Osteoblast (primary cell): Measurements from ENCODE around the gene CCL14. TPM values are rescaled to one million over a fixed set of nuclear protein-coding genes. Genes with fewer than 3 reads are reported as not detected.

Source experiments
- DNase-seq: peaks from one replicate; pipeline ENCODE4 v3.0.0; 2011; ENCODE audit warnings: low spot score, mixed read lengths; ENCODE audit not compliant: insufficient read length; ENCODE audit errors: missing footprints
- H2AFZ ChIP-seq: 2 replicates; pipeline ENCODE4 v1.6.0; 2011; ENCODE audit warnings: mild to moderate bottlenecking, low read length
- H3K27ac ChIP-seq: 2 replicates; pipeline ENCODE4 v1.5.1; 2011; ENCODE audit warnings: mild to moderate bottlenecking, low read depth, low read length, moderate library complexity
- H3K27me3 ChIP-seq: 2 replicates; pipeline ENCODE4 v1.6.0; 2012; ENCODE audit warnings: mild to moderate bottlenecking, control low read depth, inconsistent platforms, low read length, moderate library complexity; ENCODE audit not compliant: insufficient read depth
- H3K36me3 ChIP-seq: 2 replicates; pipeline ENCODE4 v1.5.1; 2011; ENCODE audit warnings: mild to moderate bottlenecking, low read length, control low read depth, moderate library complexity; ENCODE audit not compliant: insufficient read depth
- H3K4me1 ChIP-seq: 2 replicates; pipeline ENCODE4 v1.5.1; 2011; ENCODE audit warnings: mild to moderate bottlenecking, low read length, control low read depth, moderate library complexity; ENCODE audit not compliant: insufficient read depth
- H3K4me2 ChIP-seq: 2 replicates; pipeline ENCODE4 v1.6.0; 2011; ENCODE audit warnings: mild to moderate bottlenecking, low read length; ENCODE audit not compliant: insufficient read depth
- H3K4me3 ChIP-seq: fragments of 200-600 bp; sonication (generic); 3 replicates; pipeline ENCODE4 v1.5.1; 2012; ENCODE audit warnings: mild to moderate bottlenecking, low read length, inconsistent platforms; ENCODE audit not compliant: insufficient read depth
- H3K79me2 ChIP-seq: 2 replicates; pipeline ENCODE4 v1.6.0; 2012; ENCODE audit warnings: mild to moderate bottlenecking, low read length, control low read depth, inconsistent platforms; ENCODE audit not compliant: insufficient read depth
- H3K9me3 ChIP-seq: 2 replicates; pipeline ENCODE4 v1.5.1; 2011; ENCODE audit warnings: low read depth, low read length, control low read depth
- H4K20me1 ChIP-seq: 2 replicates; pipeline ENCODE4 v1.6.0; 2012; ENCODE audit warnings: mild to moderate bottlenecking, low read length, control low read depth; ENCODE audit not compliant: insufficient read depth
- total RNA-seq: library from RNA; depleted of rRNA; stranded (reverse); fragments of >200 nt; gene quantifications from 2 replicates; pipeline ENCODE4 v1.2.3, GENCODE V29; 2012
- TF ChIP-seq, protein P1 (sequence below): IDR thresholded peaks from 2 replicates; pipeline ENCODE4 v1.5.1; 2011; ENCODE audit warnings: mild to moderate bottlenecking, low read depth, low read length, moderate library complexity; ENCODE audit errors: extremely low read depth

Gene CCL14
- total RNA-seq, 1 donor = not detected

- peaks cover 6% of the 10 kb centered on the region for H3K27me3 ChIP-seq
- TF ChIP-seq, protein P1, sequence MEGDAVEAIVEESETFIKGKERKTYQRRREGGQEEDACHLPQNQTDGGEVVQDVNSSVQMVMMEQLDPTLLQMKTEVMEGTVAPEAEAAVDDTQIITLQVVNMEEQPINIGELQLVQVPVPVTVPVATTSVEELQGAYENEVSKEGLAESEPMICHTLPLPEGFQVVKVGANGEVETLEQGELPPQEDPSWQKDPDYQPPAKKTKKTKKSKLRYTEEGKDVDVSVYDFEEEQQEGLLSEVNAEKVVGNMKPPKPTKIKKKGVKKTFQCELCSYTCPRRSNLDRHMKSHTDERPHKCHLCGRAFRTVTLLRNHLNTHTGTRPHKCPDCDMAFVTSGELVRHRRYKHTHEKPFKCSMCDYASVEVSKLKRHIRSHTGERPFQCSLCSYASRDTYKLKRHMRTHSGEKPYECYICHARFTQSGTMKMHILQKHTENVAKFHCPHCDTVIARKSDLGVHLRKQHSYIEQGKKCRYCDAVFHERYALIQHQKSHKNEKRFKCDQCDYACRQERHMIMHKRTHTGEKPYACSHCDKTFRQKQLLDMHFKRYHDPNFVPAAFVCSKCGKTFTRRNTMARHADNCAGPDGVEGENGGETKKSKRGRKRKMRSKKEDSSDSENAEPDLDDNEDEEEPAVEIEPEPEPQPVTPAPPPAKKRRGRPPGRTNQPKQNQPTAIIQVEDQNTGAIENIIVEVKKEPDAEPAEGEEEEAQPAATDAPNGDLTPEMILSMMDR = peak; percentile 86
Measured at GRCh38 chr17:35969558-35970380, 16.8 kb downstream of the CCL14 start.

DNA sequence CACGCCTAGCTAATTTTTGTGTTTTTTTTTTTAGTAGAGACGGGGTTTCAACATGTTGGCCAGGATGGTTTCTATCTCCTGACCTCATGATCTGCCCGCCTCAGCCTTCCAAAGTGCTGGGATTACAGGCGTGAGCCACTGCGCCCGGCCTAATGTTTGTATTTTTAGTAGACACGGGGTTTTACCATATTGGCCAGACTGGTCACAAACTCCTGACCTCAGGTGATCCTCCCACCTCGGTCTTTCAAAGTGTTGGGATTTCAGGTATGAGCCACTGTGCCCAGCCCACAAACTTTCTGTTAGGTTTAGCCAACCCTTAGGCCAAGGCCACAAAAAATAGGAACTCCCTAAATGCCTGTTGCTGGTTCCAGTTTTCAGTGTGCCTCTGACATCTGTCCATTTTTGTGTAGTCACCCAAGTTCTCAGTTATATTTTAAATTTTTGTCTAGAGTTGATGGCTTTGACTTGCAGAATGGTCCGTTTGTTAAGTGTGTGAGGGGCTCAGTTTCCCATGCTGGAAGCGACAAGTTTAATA, 17.9 kb downstream of the CCL14 start:
- Histone ChIP-seq H3K4me3 (no peak overlapping the region), H3K27me3 (peaks cover 9% of the 10 kb centered on the region), H2AFZ (no peak overlapping the region), H3K27ac (no peak overlapping the region), H3K36me3 (no peaks in the 10 kb centered on the region), H3K9me3 (no peaks in the 10 kb centered on the region), H3K4me2 (no peak overlapping the region), H4K20me1 (no peaks in the 10 kb centered on the region), H3K4me1 (peaks cover 4% of the 10 kb centered on the region), H3K79me2 (no peaks in the 10 kb centered on the region)
- no peak for DNase-seq
- TF ChIP-seq, protein P1 = no peak

More at GRCh38 chr17:35969558-35970380, 16.8 kb downstream of the CCL14 start:
- Histone ChIP-seq H4K20me1 (no peaks in the 10 kb centered on the region), H3K4me3 (no peak overlapping the region), H3K4me1 (peaks cover 6% of the 10 kb centered on the region), H2AFZ (no peak overlapping the region), H3K27ac (no peak overlapping the region), H3K9me3 (no peaks in the 10 kb centered on the region), H3K36me3 (no peaks in the 10 kb centered on the region), H3K79me2 (no peaks in the 10 kb centered on the region), H3K4me2 (no peak overlapping the region)
- no peak for DNase-seq

DNA sequence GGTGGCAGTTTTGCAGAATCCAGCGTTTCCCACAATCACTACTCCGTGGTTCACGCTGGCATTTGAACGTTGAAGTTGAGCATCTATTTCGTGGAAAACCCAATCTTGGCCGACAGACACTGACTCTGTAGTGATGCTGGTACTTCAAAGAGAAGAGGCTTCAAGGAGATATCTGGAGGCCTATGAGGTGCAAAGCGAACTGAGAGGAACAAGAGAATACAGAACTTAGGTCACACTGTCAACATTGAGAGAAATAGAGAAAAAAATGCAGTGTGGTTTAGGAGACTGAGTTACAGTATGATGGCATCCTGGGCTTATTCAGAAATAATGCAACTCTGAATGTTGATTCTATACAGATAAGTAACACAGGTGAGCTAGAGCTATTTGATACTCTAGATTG, 21.3 kb downstream of the CCL14 start:
- no peak overlapping the region for H3K27ac ChIP-seq
- no peak overlapping the region for H2AFZ ChIP-seq
- TF ChIP-seq, protein P1 = no peak
- no peaks in the 10 kb centered on the region for H3K36me3 ChIP-seq
- no peak for DNase-seq
- H3K9me3 ChIP-seq = no peaks in the 10 kb centered on the region
- no peaks in the 10 kb centered on the region for H3K79me2 ChIP-seq
- peaks cover 12% of the 10 kb centered on the region for H3K27me3 ChIP-seq
- no peak overlapping the region for H3K4me2 ChIP-seq
- no peaks in the 10 kb centered on the region for H4K20me1 ChIP-seq
- no peak overlapping the region for H3K4me3 ChIP-seq
- H3K4me1 ChIP-seq = no peaks in the 10 kb centered on the region

GRCh38 chr17:35963663-35964062, 22.9 kb downstream of the CCL14 start:
- Histone ChIP-seq H3K36me3 (no peaks in the 10 kb centered on the region), H3K4me1 (no peaks in the 10 kb centered on the region), H3K27me3 (peaks cover 16% of the 10 kb centered on the region), H3K4me3 (no peak overlapping the region), H3K9me3 (no peaks in the 10 kb centered on the region), H2AFZ (no peak overlapping the region), H4K20me1 (no peaks in the 10 kb centered on the region), H3K4me2 (no peak overlapping the region), H3K27ac (no peak overlapping the region), H3K79me2 (no peaks in the 10 kb centered on the region)
- TF ChIP-seq, protein P1 = no peak
- no peak for DNase-seq
